ENCODE data around the gene GADD45A. TPM values are rescaled to one million over a fixed set of nuclear protein-coding genes. Genes with fewer than 3 reads are reported as not detected.

GADD45A gene
- polyA plus RNA-seq, 3 donors, result 117 to 145 (median 130) TPM

- no peak for DNase-seq (ENCODE audit: extremely low read depth in 1 of 11, low read depth in 9 of 11, low spot score in 4 of 11)
Observed at GRCh38 chr1:67683766-67684525, 1.1 kb upstream of the GADD45A start.

GRCh38 chr1:67684526-67685066, 405 bp upstream of the GADD45A start:
- DNase-seq (ENCODE audit: extremely low read depth in 1 of 11, low read depth in 9 of 11, low spot score in 4 of 11), result no peak

DNA sequence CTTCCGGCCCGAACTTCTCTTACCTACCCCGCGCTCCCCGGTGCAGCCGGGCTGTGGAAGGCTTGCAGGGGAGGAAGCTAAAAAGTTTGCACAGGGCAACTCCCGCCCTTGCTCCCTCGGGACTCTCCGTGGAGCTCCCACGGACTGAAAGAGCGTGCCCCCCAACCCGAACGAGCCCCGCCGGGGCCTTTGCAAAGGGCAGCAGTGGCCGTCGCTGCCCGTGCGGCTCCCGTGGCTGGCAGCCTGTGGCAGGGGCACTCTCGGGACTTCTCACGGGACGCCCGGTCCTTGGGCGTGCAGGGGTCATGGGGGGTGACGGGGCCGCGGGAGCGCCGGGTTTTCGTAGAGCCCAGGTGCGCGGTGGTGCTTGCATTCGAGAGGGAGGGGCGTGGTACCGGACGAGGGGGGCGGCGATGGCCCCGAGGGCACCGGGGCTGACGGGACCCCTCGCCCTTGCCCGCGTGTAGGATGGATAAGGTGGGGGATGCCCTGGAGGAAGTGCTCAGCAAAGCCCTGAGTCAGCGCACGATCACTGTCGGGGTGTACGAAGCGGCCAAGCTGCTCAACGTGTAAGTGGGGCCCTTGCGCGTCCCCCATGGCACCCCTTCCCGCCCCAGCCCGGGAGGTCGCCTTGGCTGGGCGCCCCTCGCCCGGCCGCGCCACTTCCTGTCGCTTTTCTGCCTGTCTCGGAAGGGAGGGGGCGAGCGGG, 711 bp downstream of the GADD45A start:
- DNase-seq (ENCODE audit: extremely low read depth in 1 of 11, low read depth in 9 of 11, low spot score in 4 of 11), result no peak

GRCh38 chr1:67686267-67687197, 1.5 kb downstream of the GADD45A start:
- peak in 5 of 11 donors; percentile 36 to 56 (median 45) for DNase-seq (ENCODE audit: extremely low read depth in 1 of 11, low read depth in 9 of 11, low spot score in 4 of 11)

DNA sequence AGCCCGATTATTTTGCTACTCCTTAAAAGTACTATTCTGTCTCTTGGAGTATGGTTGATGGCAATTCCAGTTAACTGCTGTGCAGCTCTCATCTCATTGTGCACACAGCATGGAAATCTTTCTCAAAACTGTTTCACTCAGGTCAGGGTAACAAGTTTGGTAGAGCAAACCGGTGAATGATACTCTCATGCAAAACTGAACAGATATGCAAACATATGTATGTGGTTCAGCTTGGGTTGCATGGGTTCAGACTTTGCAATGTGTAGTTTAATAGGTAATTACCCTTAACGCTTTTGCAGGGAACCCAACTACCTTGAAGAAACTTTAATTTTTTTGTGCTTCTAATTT, 2.2 kb downstream of the GADD45A start:
- DNase-seq (ENCODE audit: extremely low read depth in 1 of 11, low read depth in 9 of 11, low spot score in 4 of 11), result no peak

DNA sequence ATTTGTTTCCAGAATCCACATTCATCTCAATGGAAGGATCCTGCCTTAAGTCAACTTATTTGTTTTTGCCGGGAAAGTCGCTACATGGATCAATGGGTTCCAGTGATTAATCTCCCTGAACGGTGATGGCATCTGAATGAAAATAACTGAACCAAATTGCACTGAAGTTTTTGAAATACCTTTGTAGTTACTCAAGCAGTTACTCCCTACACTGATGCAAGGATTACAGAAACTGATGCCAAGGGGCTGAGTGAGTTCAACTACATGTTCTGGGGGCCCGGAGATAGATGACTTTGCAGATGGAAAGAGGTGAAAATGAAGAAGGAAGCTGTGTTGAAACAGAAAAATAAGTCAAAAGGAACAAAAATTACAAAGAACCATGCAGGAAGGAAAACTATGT, 2.6 kb downstream of the GADD45A start:
- peak in 1 of 11 donors; percentile 33 for DNase-seq (ENCODE audit: extremely low read depth in 1 of 11, low read depth in 9 of 11, low spot score in 4 of 11)

DNA sequence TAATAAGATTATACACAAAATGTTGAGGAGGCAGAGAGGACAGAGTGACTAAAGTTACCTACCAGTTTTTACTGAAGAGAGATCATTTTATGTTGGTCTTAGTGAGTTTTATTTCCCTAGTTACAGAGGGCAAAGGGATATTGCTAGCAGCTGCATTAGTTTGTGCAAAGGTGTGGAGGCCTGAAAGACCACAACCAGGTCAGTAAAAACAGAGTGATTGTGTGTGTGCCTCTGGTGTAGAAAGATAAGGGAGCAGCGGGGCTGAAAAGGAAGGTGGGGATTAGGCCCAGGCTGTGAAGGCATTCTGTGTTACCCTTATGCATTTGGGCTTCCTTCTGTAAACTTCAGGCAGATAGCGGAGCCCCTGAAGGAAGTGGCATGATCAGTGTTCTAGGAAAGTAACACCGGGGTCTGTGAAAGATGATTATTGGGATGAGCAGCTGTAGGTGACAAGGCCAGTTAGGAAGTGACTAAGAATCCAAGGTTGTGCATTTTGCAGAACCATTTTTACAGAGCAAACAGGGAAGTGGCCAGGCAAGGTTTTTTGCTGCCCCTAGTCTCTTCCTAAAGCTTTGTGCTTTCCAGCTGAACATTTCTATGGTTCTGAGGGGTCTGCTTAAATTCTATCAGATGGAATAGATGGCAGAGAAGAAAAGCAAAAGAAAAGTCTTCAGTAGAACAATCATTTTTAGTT, 3.7 kb downstream of the GADD45A start:
- DNase-seq (ENCODE audit: extremely low read depth in 1 of 11, low read depth in 9 of 11, low spot score in 4 of 11), result no peak

DNA sequence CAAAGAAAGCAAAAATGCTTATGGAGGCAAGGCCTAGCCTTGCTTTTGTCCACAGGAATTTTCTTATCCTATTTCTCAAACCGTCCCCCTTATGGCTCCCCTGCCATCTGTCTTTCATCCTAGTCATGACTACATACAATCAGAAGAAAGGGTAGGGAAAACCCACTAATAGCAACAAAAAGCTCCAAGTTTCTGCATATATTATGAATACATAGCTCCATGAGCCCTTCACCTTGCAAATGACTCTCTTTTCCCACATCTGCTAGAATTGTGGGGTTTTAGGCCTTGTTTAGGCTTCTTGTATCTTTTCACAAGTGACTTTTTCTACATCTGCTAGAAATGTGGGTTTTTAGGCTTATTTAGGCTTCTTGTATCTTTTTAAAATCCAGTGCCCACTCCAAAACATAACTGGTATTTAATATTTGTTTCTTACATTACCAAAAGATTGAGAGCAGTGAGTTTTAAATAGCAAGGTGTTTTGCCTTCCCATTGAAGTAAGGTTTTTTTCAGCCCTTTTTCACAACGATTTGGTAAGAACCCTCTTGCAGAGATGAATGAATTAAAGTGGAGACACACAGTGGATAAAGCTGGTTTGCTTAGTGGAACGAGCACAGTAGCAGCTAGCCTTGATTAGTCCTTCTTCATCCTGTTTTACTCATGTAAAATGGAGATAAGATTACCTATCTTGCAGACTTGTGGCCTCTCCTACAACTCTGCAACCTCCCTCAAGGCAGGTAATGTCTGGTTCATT, 4.4 kb downstream of the GADD45A start:
- DNase-seq (ENCODE audit: extremely low read depth in 1 of 11, low read depth in 9 of 11, low spot score in 4 of 11), result no peak

DNA sequence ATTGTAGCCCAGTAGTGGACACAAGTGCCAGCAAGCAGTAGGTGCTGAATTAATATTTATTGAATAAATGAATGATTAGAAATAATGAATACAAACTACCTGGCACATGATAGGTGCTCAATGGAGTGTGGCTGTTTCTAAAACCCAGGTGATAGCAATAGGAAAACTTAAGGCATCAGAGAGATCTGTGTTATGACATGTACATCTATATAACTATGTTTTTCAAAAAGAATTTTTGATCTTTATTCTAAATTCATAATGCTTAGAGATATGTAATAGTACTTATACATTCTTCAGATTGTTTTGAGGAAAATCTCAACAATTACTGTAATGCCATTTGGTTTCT, 5.0 kb downstream of the GADD45A start:
- DNase-seq (ENCODE audit: extremely low read depth in 1 of 11, low read depth in 9 of 11, low spot score in 4 of 11), result no peak

DNA sequence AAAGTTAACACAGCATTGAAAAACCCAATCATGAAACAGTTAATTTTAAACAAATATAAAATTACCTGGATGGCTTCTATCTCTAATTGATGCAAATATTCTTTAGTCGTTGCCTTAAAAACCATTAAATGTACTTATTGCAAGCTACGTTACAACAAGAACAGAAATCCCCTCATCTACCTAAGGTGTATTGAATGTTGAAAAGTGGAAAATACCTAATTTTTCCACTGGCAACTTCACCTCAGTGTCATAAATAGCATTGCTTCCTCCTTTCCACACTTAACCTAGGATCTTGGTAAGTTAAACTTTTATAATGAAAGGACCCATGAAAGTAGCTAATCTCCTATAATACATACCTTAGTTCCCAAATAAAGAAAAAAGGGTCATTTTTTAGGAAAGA, 5.4 kb downstream of the GADD45A start:
- DNase-seq (ENCODE audit: extremely low read depth in 1 of 11, low read depth in 9 of 11, low spot score in 4 of 11), result no peak

GRCh38 chr1:67691712-67692111, 6.7 kb downstream of the GADD45A start:
- no peak for DNase-seq (ENCODE audit: extremely low read depth in 1 of 11, low read depth in 9 of 11, low spot score in 4 of 11)

GRCh38 chr1:67695963-67696362, 11.0 kb downstream of the GADD45A start:
- DNase-seq (ENCODE audit: extremely low read depth in 1 of 11, low read depth in 9 of 11, low spot score in 4 of 11), result no peak

GRCh38 chr1:67696708-67697107, 11.7 kb downstream of the GADD45A start:
- no peak for DNase-seq (ENCODE audit: extremely low read depth in 1 of 11, low read depth in 9 of 11, low spot score in 4 of 11)

- no peak for DNase-seq (ENCODE audit: extremely low read depth in 1 of 11, low read depth in 9 of 11, low spot score in 4 of 11)
Observed at GRCh38 chr1:67700220-67700619, 15.2 kb downstream of the GADD45A start.

GRCh38 chr1:67700692-67701410, 15.8 kb downstream of the GADD45A start:
- DNase-seq (ENCODE audit: extremely low read depth in 1 of 11, low read depth in 9 of 11, low spot score in 4 of 11), result no peak

GRCh38 chr1:67701876-67702275, 16.9 kb downstream of the GADD45A start:
- no peak for DNase-seq (ENCODE audit: extremely low read depth in 1 of 11, low read depth in 9 of 11, low spot score in 4 of 11)

GRCh38 chr1:67704351-67704750, 19.4 kb downstream of the GADD45A start:
- DNase-seq (ENCODE audit: extremely low read depth in 1 of 11, low read depth in 9 of 11, low spot score in 4 of 11), result no peak
